ENCODE measurements around the gene CACNG4. TPM values are rescaled to one million over a fixed set of nuclear protein-coding genes. Genes with fewer than 3 reads are reported as not detected.

Gene CACNG4
- total RNA-seq, 4 donors from 2014 or later = not detected

- no peak for ATAC-seq
- Histone ChIP-seq H3K27me3 (no peaks in the 10 kb centered on the region), H3K36me3 (no peaks in the 10 kb centered on the region), H3K27ac (peak overlapping the region; percentile 97 to 98 (median 98)), H3K9me3 (no peaks in the 10 kb centered on the region), H3K4me3 (no peak overlapping the region), H3K4me1 (peaks cover 19 to 23% of the 10 kb centered on the region in 2 donors)
- in situ Hi-C loops (cut with MboI; ENCODE audit: low sequenced_read_pairs in 4 of 4) (loop anchor here in 1 of 4 donors (10.0 kb wide), 1 partner anchor 63 kb away; no protein-coding TSS in a partner anchor), intact Hi-C loops (cut with DNase I; ENCODE audit: low total_unique reads) (loop anchor here (5.0 to 10.0 kb wide), 4 partner anchors 90 to 1473 kb away; partner anchors contain the start of genes HELZ and PRKAR1A)
- TF ChIP-seq CTCF (IDR thresholded peaks at IDR 0.05 in 4 of 5, conservative IDR thresholded peaks at IDR 0.05 in 1 of 5) = no peak
- TF ChIP-seq POLR2A (IDR thresholded peaks at IDR 0.05) = no peak
- no peak for DNase-seq
These were observed 77.7 kb downstream of the CACNG4 start for GRCh38 chr17:67041941-67042899.

GRCh38 chr17:67043283-67043682 is 78.8 kb downstream of the CACNG4 start:
- intact Hi-C loops (cut with DNase I; ENCODE audit: low total_unique reads) = loop anchor here (1.0 to 10.0 kb wide), 5 partner anchors 21 to 1472 kb away; partner anchors contain the start of genes HELZ and PRKAR1A
- Histone ChIP-seq H3K27me3 (no peaks in the 10 kb centered on the region), H3K4me1 (peaks cover 28 to 29% of the 10 kb centered on the region in 2 donors), H3K36me3 (peaks cover 0 to 6% of the 10 kb centered on the region in 2 donors), H3K9me3 (no peaks in the 10 kb centered on the region), H3K4me3 (peak overlapping the region; percentile 52 to 70 (median 60)), H3K27ac (peak overlapping the region; percentile 97 to 98 (median 98))
- DNase-seq (peak; percentile 78 to 92), ATAC-seq (peak; percentile 48 to 50)
- in situ Hi-C loops (cut with MboI; ENCODE audit: low sequenced_read_pairs in 4 of 4) = loop anchor here in 1 of 4 donors (10.0 kb wide), 1 partner anchor 62 kb away; no protein-coding TSS in a partner anchor
- TF ChIP-seq CTCF (IDR thresholded peaks at IDR 0.05 in 4 of 5, conservative IDR thresholded peaks at IDR 0.05 in 1 of 5) = no peak
- TF ChIP-seq POLR2A (IDR thresholded peaks at IDR 0.05) = peak; percentile 91 to 95

- peak within 1 kb of the TSS; percentile 52 to 70 (median 64) for H3K4me3 ChIP-seq
- no peaks in the 10 kb centered on the region for H3K9me3 ChIP-seq
- H3K36me3 ChIP-seq = peaks cover 0 to 11% of the 10 kb centered on the region in 2 donors
- in situ Hi-C loops (cut with MboI; ENCODE audit: low sequenced_read_pairs in 4 of 4) (loop anchor here in 1 of 4 donors (10.0 kb wide), 1 partner anchor 61 kb away; no protein-coding TSS in a partner anchor), intact Hi-C loops (cut with DNase I; ENCODE audit: low total_unique reads) (loop anchor here (5.0 to 10.0 kb wide), 4 partner anchors 92 to 1471 kb away; partner anchors contain the start of genes HELZ and PRKAR1A)
- H3K27me3 ChIP-seq = no peaks in the 10 kb centered on the region
- TF ChIP-seq CTCF (IDR thresholded peaks at IDR 0.05 in 4 of 5, conservative IDR thresholded peaks at IDR 0.05 in 1 of 5) = no peak
- peak; percentile 93 to 94 for TF ChIP-seq POLR2A (IDR thresholded peaks at IDR 0.05)
- H3K27ac ChIP-seq = peak within 1 kb of the TSS; percentile 97 to 98 (median 98)
- ATAC-seq = peak; percentile 43 to 44
- DNase-seq = peak; percentile 91 to 97
- peaks cover 29 to 37% of the 10 kb centered on the region in 2 donors for H3K4me1 ChIP-seq
These were observed 79.7 kb downstream of the CACNG4 start, which contains the start of gene CACNG1 for GRCh38 chr17:67044016-67044772. Gene CACNG1, plus strand, starts transcription at chr17:67044554. Its CDS starts 107 bp downstream, at chr17:67044661.

GRCh38 chr17:67044940-67045339 is 80.4 kb downstream of the CACNG4 start:
- H3K27ac ChIP-seq = peak overlapping the region; percentile 97 to 98 (median 98)
- H3K4me1 ChIP-seq = peaks cover 36 to 45% of the 10 kb centered on the region in 2 donors
- peak overlapping the region; percentile 52 to 70 (median 64) for H3K4me3 ChIP-seq
- no peak for TF ChIP-seq POLR2A (IDR thresholded peaks at IDR 0.05)
- peak in 2 of 5 experiments; percentile 17 to 36 for TF ChIP-seq CTCF (IDR thresholded peaks at IDR 0.05 in 4 of 5, conservative IDR thresholded peaks at IDR 0.05 in 1 of 5)
- intact Hi-C loops (cut with DNase I; ENCODE audit: low total_unique reads) (loop anchor here (5.0 to 10.0 kb wide), 6 partner anchors 52 to 1483 kb away; partner anchors contain the start of genes AXIN2, HELZ and PRKAR1A), in situ Hi-C loops (cut with MboI; ENCODE audit: low sequenced_read_pairs in 4 of 4) (loop anchor here in 1 of 4 donors (10.0 kb wide), 1 partner anchor 60 kb away; no protein-coding TSS in a partner anchor)
- DNase-seq (peak; percentile 74 to 91), ATAC-seq (peak; percentile 50 to 53)
- no peaks in the 10 kb centered on the region for H3K27me3 ChIP-seq
- H3K9me3 ChIP-seq = no peaks in the 10 kb centered on the region
- peaks cover 0 to 17% of the 10 kb centered on the region in 2 donors for H3K36me3 ChIP-seq
